Caco-2 (cell line): ENCODE data around the gene ANKRD13D. TPM values are rescaled to one million over a fixed set of nuclear protein-coding genes. Genes with fewer than 3 reads are reported as not detected.

Source experiments
- BruUV-seq: library from RNA; stranded (reverse); fragments of 400-500 nt; replicated peaks from 2 replicates; lab custom pipeline; 2021; lab: Mats Ljungman, UMichigan
- CTCF ChIA-PET: fragments of 300-600 bp; sonication (Branson Sonifier 250); formaldehyde crosslinking; loops from one replicate; lab custom pipeline; 2022; ENCODE audit warnings: antibody characterized with exemption; lab: Charles Lee
- POLR2A ChIA-PET: fragments of 300-600 bp; sonication (Branson Sonifier 250); formaldehyde crosslinking; loops from one replicate; lab custom pipeline; 2022; ENCODE audit warnings: antibody characterized with exemption; lab: Charles Lee
- DNase-seq, 2 experiments: peaks; one replicate each; pipeline versions ENCODE4 v3.0.0 to v3.0.0-alpha.2; 2020 to 2022
- H3K27me3 ChIP-seq: replicated peaks from 2 replicates; pipeline ENCODE4 v1.6.0; 2011; ENCODE audit warnings: low read length; ENCODE audit not compliant: control insufficient read depth, insufficient read depth
- H3K36me3 ChIP-seq: 2 replicates; pipeline ENCODE4 v1.5.1; 2011; ENCODE audit warnings: low read length; ENCODE audit not compliant: control insufficient read depth, insufficient read depth
- H3K4me1 ChIP-seq: fragments of 250-450 bp; sonication (Bioruptor Pico); 2 replicates; pipeline ENCODE4 v1.5.1; 2020; ENCODE audit warnings: mild to moderate bottlenecking
- H3K4me3 ChIP-seq: 2 replicates; pipeline ENCODE4 v1.5.1; 2011; ENCODE audit warnings: low read depth, mild to moderate bottlenecking, control low read depth, low read length
- H3K9me3 ChIP-seq: fragments of 250-450 bp; sonication (Bioruptor Pico); 2 replicates; pipeline ENCODE4 v1.5.1; 2020; ENCODE audit warnings: mild to moderate bottlenecking, moderate library complexity
- H3K27ac Mint-ChIP-seq: one replicate; pipeline ENCODE4 v1.8.0; 2022; ENCODE audit warnings: mixed read lengths; ENCODE audit not compliant: unreplicated experiment
- H3K27me3 Mint-ChIP-seq: one replicate; pipeline ENCODE4 v1.8.0; 2022; ENCODE audit warnings: mixed read lengths; ENCODE audit not compliant: insufficient read depth, unreplicated experiment
- H3K36me3 Mint-ChIP-seq: one replicate; pipeline ENCODE4 v1.8.0; 2022; ENCODE audit warnings: mild to moderate bottlenecking, mixed read lengths; ENCODE audit not compliant: insufficient read depth, unreplicated experiment
- H3K4me1 Mint-ChIP-seq: one replicate; pipeline ENCODE4 v1.8.0; 2022; ENCODE audit warnings: low read depth, mixed read lengths; ENCODE audit not compliant: unreplicated experiment
- H3K4me3 Mint-ChIP-seq: one replicate; pipeline ENCODE4 v1.8.0; 2022; ENCODE audit warnings: mild to moderate bottlenecking, moderate library complexity, mixed read lengths; ENCODE audit not compliant: unreplicated experiment
- H3K9me3 Mint-ChIP-seq: one replicate; pipeline ENCODE4 v1.8.0; 2022; ENCODE audit warnings: mixed read lengths; ENCODE audit not compliant: unreplicated experiment
- intact Hi-C: fragments of 100-400 bp; cut with micrococcal nuclease; formaldehyde crosslinking; loops from one replicate; pipeline ENCODE4 v1.10.0; 2022; ENCODE audit not compliant: unreplicated experiment
- total RNA-seq: library from RNA; stranded (reverse); gene quantifications from 2 replicates; pipeline ENCODE4 v1.2.3, GENCODE V29; 2022
- TF ChIP-seq, protein P1 (sequence below), 2 experiments: fragments of 200-600 bp in 1 of 2; IDR thresholded peaks; 1 replicate in 1 of 2; 2 replicates in 1 of 2; pipeline versions ENCODE4 v1.5.1 to v1.8.0; 2011 to 2022; ENCODE audit warnings: antibody characterized with exemption in 1 of 2, control low read depth in 1 of 2, inconsistent platforms in 1 of 2, low read depth in 1 of 2, low read length in 1 of 2, mild to moderate bottlenecking in 1 of 2, moderate library complexity in 1 of 2; ENCODE audit not compliant: insufficient read depth in 1 of 2, severe bottlenecking in 1 of 2, unreplicated experiment in 1 of 2

The ANKRD13D gene
- total RNA-seq, 1 experiment from 2014 or later, result 88.6 TPM

GRCh38 chr11:67276781-67277230 lies 12.3 kb upstream of the ANKRD13D start:
- H3K9me3 Mint-ChIP-seq, result no peaks in the 10 kb centered on the region
- Histone ChIP-seq H3K9me3 (no peaks in the 10 kb centered on the region), H3K27me3 (no peaks in the 10 kb centered on the region), H3K4me3 (no peak overlapping the region), H3K36me3 (peaks cover 8% of the 10 kb centered on the region), H3K4me1 (no peaks in the 10 kb centered on the region; the same call in 1 of the 2 replicates)
- no peaks in the 10 kb centered on the region for H3K4me1 Mint-ChIP-seq
- H3K27me3 Mint-ChIP-seq, result no peaks in the 10 kb centered on the region
- H3K27ac Mint-ChIP-seq, result no peak overlapping the region
- no peak overlapping the region for H3K4me3 Mint-ChIP-seq
- CTCF ChIA-PET, result interaction anchor here (0.5 kb wide), 1 partner anchor 172 kb away, joined by 3 read pairs; no protein-coding TSS in a partner anchor
- DNase-seq, result no peak
- TF ChIP-seq, protein P1, sequence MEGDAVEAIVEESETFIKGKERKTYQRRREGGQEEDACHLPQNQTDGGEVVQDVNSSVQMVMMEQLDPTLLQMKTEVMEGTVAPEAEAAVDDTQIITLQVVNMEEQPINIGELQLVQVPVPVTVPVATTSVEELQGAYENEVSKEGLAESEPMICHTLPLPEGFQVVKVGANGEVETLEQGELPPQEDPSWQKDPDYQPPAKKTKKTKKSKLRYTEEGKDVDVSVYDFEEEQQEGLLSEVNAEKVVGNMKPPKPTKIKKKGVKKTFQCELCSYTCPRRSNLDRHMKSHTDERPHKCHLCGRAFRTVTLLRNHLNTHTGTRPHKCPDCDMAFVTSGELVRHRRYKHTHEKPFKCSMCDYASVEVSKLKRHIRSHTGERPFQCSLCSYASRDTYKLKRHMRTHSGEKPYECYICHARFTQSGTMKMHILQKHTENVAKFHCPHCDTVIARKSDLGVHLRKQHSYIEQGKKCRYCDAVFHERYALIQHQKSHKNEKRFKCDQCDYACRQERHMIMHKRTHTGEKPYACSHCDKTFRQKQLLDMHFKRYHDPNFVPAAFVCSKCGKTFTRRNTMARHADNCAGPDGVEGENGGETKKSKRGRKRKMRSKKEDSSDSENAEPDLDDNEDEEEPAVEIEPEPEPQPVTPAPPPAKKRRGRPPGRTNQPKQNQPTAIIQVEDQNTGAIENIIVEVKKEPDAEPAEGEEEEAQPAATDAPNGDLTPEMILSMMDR (IDR thresholded peaks at IDR 0.05; ENCODE audit: insufficient read depth in 1 of 2, low read depth in 1 of 2, low read length in 1 of 2, severe bottlenecking in 1 of 2, unreplicated experiment in 1 of 2), result no peak
- POLR2A ChIA-PET, result no interaction called here
- intact Hi-C loops, result no loop called here
- BruUV-seq, result no TSS peak
- peaks cover 65% of the 10 kb centered on the region for H3K36me3 Mint-ChIP-seq

- Histone ChIP-seq H3K4me1 (no peaks in the 10 kb centered on the region; the same call in 1 of the 2 replicates), H3K36me3 (peaks cover 8% of the 10 kb centered on the region), H3K4me3 (no peak overlapping the region), H3K9me3 (no peaks in the 10 kb centered on the region), H3K27me3 (no peaks in the 10 kb centered on the region)
- ChIA-PET POLR2A (no interaction called here), CTCF (interaction anchor here (0.5 to 0.7 kb wide), 4 partner anchors 14 to 173 kb away, joined by 3 read pairs; no protein-coding TSS in a partner anchor)
- Mint-ChIP-seq H3K27ac (no peak overlapping the region), H3K27me3 (no peaks in the 10 kb centered on the region), H3K36me3 (peaks cover 69% of the 10 kb centered on the region), H3K9me3 (no peaks in the 10 kb centered on the region), H3K4me3 (no peak overlapping the region), H3K4me1 (no peaks in the 10 kb centered on the region)
- TF ChIP-seq, protein P1 (IDR thresholded peaks at IDR 0.05; ENCODE audit: insufficient read depth in 1 of 2, low read depth in 1 of 2, low read length in 1 of 2, severe bottlenecking in 1 of 2, unreplicated experiment in 1 of 2), result no peak
- BruUV-seq, result no TSS peak
- no peak for DNase-seq
- intact Hi-C loops, result no loop called here
Observed at GRCh38 chr11:67277231-67277961, 11.7 kb upstream of the ANKRD13D start.

- ChIA-PET CTCF (interaction anchor here (0.5 to 0.6 kb wide), 2 partner anchors 56 to 146 kb away, joined by 3 read pairs; no protein-coding TSS in a partner anchor), POLR2A (no interaction called here)
- TF ChIP-seq, protein P1 (IDR thresholded peaks at IDR 0.05; ENCODE audit: insufficient read depth in 1 of 2, low read depth in 1 of 2, low read length in 1 of 2, severe bottlenecking in 1 of 2, unreplicated experiment in 1 of 2), result no peak
- Histone ChIP-seq H3K4me3 (no peak overlapping the region), H3K27me3 (no peaks in the 10 kb centered on the region), H3K9me3 (no peaks in the 10 kb centered on the region), H3K4me1 (no peaks in the 10 kb centered on the region; the same call in 1 of the 2 replicates), H3K36me3 (peaks cover 11% of the 10 kb centered on the region)
- DNase-seq, result no peak
- intact Hi-C loops, result no loop called here
- no peaks in the 10 kb centered on the region for H3K4me1 Mint-ChIP-seq
- no peak overlapping the region for H3K27ac Mint-ChIP-seq
- no peak overlapping the region for H3K4me3 Mint-ChIP-seq
- peaks cover 75% of the 10 kb centered on the region for H3K36me3 Mint-ChIP-seq
- no peaks in the 10 kb centered on the region for H3K9me3 Mint-ChIP-seq
- H3K27me3 Mint-ChIP-seq, result no peaks in the 10 kb centered on the region
- no TSS peak for BruUV-seq
Observed at GRCh38 chr11:67278135-67278938, 10.8 kb upstream of the ANKRD13D start.
